K562 (cell line): ENCODE data around the gene IL12B. TPM values are rescaled to one million over a fixed set of nuclear protein-coding genes. Genes with fewer than 3 reads are reported as not detected.
"Not testable (repeated sequence)": the region's sequence is repeated elsewhere in the genome, so short reads cannot be mapped to it uniquely, and the experiment has no call there.

ENCODE experiments used
- ATAC-seq: fragments of 200-7000 bp; cut with Tn5 transposase; 3 replicates; pipeline ENCODE4 v1.9.1; 2020; ENCODE audit warnings: moderate library complexity
- BruUV-seq: library from RNA; stranded (reverse); fragments of 400-500 nt; replicated peaks from 2 replicates; lab custom pipeline; 2021; lab: Mats Ljungman, UMichigan
- CTCF ChIA-PET: fragments of 300-600 bp; formaldehyde crosslinking; extraction: SDS; loops from one replicate; lab custom pipeline; 2021; ENCODE audit warnings: low intra/inter-chr PET ratio; lab: Yijun Ruan, JAX
- POLR2A ChIA-PET: fragments of 300-600, 350-650 bp; sonication (Branson Sonifier 250); formaldehyde crosslinking; extraction: SDS; loops from one replicate; lab custom pipeline; 2021; ENCODE audit warnings: antibody characterized with exemption, inconsistent platforms; lab: Yijun Ruan, JAX
- DNase-seq, 4 experiments: peaks; one replicate each; pipeline versions ENCODE4 v3.0.0 to v3.0.0-alpha.2; 2011 to 2018; ENCODE audit warnings: low spot score in 3 of 4, mixed read lengths in 3 of 4; ENCODE audit errors: extremely low read depth in 1 of 4
- FAIRE-seq: peaks from 2 replicates; lab custom pipeline; 2011; peaks lifted over from hg19 to GRCh38; lab: Jason Lieb, UNC
- H2AFZ ChIP-seq: 2 replicates; pipeline ENCODE4 v1.6.0; 2011; ENCODE audit warnings: low read depth, low read length, control low read depth, inconsistent platforms
- H3K27ac ChIP-seq: fragments of 200-600 bp; 3 replicates; pipeline ENCODE4 v1.8.0; 2011; ENCODE audit warnings: low read depth, mild to moderate bottlenecking, control low read depth, inconsistent platforms, low read length, moderate library complexity, mixed read lengths; ENCODE audit errors: extremely low read depth
- H3K27me3 ChIP-seq, 2 experiments: fragments of 300-600 bp in 1 of 2; 2 replicates in 1 of 2; 3 replicates in 1 of 2; pipeline versions ENCODE4 v1.6.0 to v1.8.0; 2011; ENCODE audit warnings: inconsistent platforms in 2 of 2, low read length in 2 of 2, mild to moderate bottlenecking in 1 of 2, mixed read lengths in 1 of 2, moderate library complexity in 1 of 2; ENCODE audit not compliant: control insufficient read depth in 2 of 2, insufficient read depth in 2 of 2
- H3K36me3 ChIP-seq: fragments of 300-600 bp; 3 replicates; pipeline ENCODE4 v1.8.0; 2011; ENCODE audit warnings: mild to moderate bottlenecking, low read length, inconsistent platforms; ENCODE audit not compliant: control insufficient read depth, insufficient read depth
- H3K4me1 ChIP-seq, 2 experiments: fragments of 200-600 bp in 1 of 2; replicated peaks in 1 of 2; 2 replicates in 1 of 2; 3 replicates in 1 of 2; pipeline versions ENCODE4 v1.5.1 to v1.8.0; 2011; ENCODE audit warnings: inconsistent platforms in 2 of 2, low read length in 2 of 2, mild to moderate bottlenecking in 1 of 2, mixed read lengths in 1 of 2, moderate library complexity in 1 of 2; ENCODE audit not compliant: control insufficient read depth in 2 of 2, insufficient read depth in 2 of 2
- H3K4me2 ChIP-seq: 2 replicates; pipeline ENCODE4 v1.6.1; 2011; ENCODE audit warnings: low read length, control low read depth, inconsistent platforms, mixed read lengths; ENCODE audit not compliant: insufficient read depth
- H3K4me3 ChIP-seq: fragments of 200-600 bp; sonication (generic), shearing (Covaris generic); 2 replicates; pipeline ENCODE4 v1.5.1; 2016; ENCODE audit warnings: control low read depth, inconsistent platforms
- H3K79me2 ChIP-seq: fragments of 200-600 bp; 3 replicates; pipeline ENCODE4 v1.8.0; 2011; ENCODE audit warnings: low read length, inconsistent platforms; ENCODE audit not compliant: control insufficient read depth, insufficient read depth
- H3K9ac ChIP-seq, 2 experiments: 2 replicates each; pipeline versions ENCODE4 v1.6.0 to v1.6.1; 2011; ENCODE audit warnings: low read depth in 2 of 2, low read length in 2 of 2, control low read depth in 1 of 2, inconsistent platforms in 1 of 2, mild to moderate bottlenecking in 1 of 2, mixed read lengths in 1 of 2; ENCODE audit not compliant: insufficient read depth in 1 of 2
- H3K9me1 ChIP-seq: one replicate; pipeline ENCODE4 v1.6.0; 2011; ENCODE audit warnings: inconsistent platforms, mild to moderate bottlenecking, low read length, moderate library complexity; ENCODE audit not compliant: control insufficient read depth, insufficient read depth
- H3K9me3 ChIP-seq: replicated peaks from 2 replicates; pipeline ENCODE4 v1.5.1; 2011; ENCODE audit warnings: low read depth, low read length, inconsistent platforms; ENCODE audit not compliant: control insufficient read depth, insufficient read depth
- H4K20me1 ChIP-seq: replicated peaks from 2 replicates; pipeline ENCODE4 v1.6.1; 2011; ENCODE audit warnings: low read length, inconsistent platforms, mixed read lengths; ENCODE audit not compliant: control insufficient read depth, insufficient read depth
- CBX1 ChIP-seq: sonication (generic); IDR thresholded peaks from 2 replicates; pipeline ENCODE4 v1.6.1; 2016; ENCODE audit warnings: antibody characterized with exemption, low read depth, mild to moderate bottlenecking
- CBX3 ChIP-seq, 2 experiments: IDR thresholded peaks; 1 replicate in 1 of 2; 2 replicates in 1 of 2; pipeline ENCODE4 v1.6.1; 2012; ENCODE audit warnings: inconsistent platforms in 2 of 2, low read length in 2 of 2, borderline replicate concordance in 1 of 2, control low read depth in 1 of 2
- CBX5 ChIP-seq: IDR thresholded peaks from 2 replicates; pipeline ENCODE4 v1.6.1; 2014; ENCODE audit warnings: low read depth, borderline replicate concordance
- TRIM28 ChIP-seq: fragments of 450-650 bp; IDR thresholded peaks from 2 replicates; pipeline ENCODE4 v1.6.1; 2017
- ZFP36 ChIP-seq: fragments of 150-350 bp; IDR thresholded peaks from 2 replicates; pipeline ENCODE4 v1.6.1; 2018; ENCODE audit warnings: low read length, low read depth; ENCODE audit not compliant: partially characterized antibody
- ZNF280A ChIP-seq: fragments of 450-650 bp; IDR thresholded peaks from 2 replicates; pipeline ENCODE4 v1.6.1; 2018; ENCODE audit warnings: mild to moderate bottlenecking, low read depth; ENCODE audit not compliant: partially characterized antibody
- WGBS: fragments of 100-300 bp; shearing (Covaris generic); methylation state at CpG from one replicate; pipeline ENCODE4 v1.1.6; 2016; ENCODE audit warnings: low coverage, mixed read lengths; ENCODE audit not compliant: insufficient coverage; ENCODE audit errors: missing lambda C conversion rate; 5-methylcytosine and 5-hydroxymethylcytosine counted together
- in situ Hi-C: fragments of 300-500 bp; cut with MboI; formaldehyde crosslinking; loops from 4 replicates; pipeline ENCODE4 v1.15.0; 2018; ENCODE audit warnings: inconsistent platforms, mixed read lengths
- intact Hi-C: fragments of 100-400 bp; cut with micrococcal nuclease; formaldehyde crosslinking; loops from 2 replicates; pipeline ENCODE4 v1.14.2; 2022
- polyA plus RNA-seq, 8 experiments: library from polyadenylated mRNA; depleted of rRNA in 4 of 8; stranded (reverse) in 5 of 8; unstranded in 3 of 8; fragments of >200 nt; fragmentation: Nextera tagmentation in 2 of 8; fragmentation: Illumina TruSeq in 1 of 8; extraction: Ambion mirVana in 2 of 8; extraction: Trizol in 1 of 8; gene quantifications; 2 replicates each; pipeline versions ENCODE4 v1.2.1 to v1.2.3, GENCODE V29; 2011 to 2014; ENCODE audit warnings: inconsistent platforms in 1 of 8, missing spikeins in 1 of 8
- small RNA-seq: library from RNA; depleted of rRNA; stranded (forward); fragments of <200 nt; gene quantifications from one replicate; pipeline ENCODE3, GENCODE V24; 2014
- total RNA-seq, 7 experiments: library from RNA; depleted of rRNA in 6 of 7; stranded (reverse); fragments of >200 nt in 6 of 7; fragmentation: Illumina TruSeq in 2 of 7; extraction: Trizol in 2 of 7; gene quantifications; 2 replicates each; pipeline versions ENCODE4 v1.2.1 to v1.2.3, GENCODE V29; 2011 to 2021; ENCODE audit warnings: low replicate concordance in 1 of 7

IL12B gene
- total and polyA plus RNA-seq, 9 of the 15 experiments (the other 6 are each of a cell fraction or from before 2014, with no cell fraction given), result not detected

- 100% methylated on average over 2 of the region's 2 CpGs for WGBS
- H3K27ac ChIP-seq, ATAC-seq, H3K4me3 ChIP-seq, FAIRE-seq, H3K4me2 ChIP-seq, CTCF ChIA-PET, H3K27me3 ChIP-seq, in situ Hi-C loops, H3K4me1 ChIP-seq, DNase-seq, H3K9ac ChIP-seq, H3K9me3 ChIP-seq, H3K9me1 ChIP-seq, H2AFZ ChIP-seq, BruUV-seq, H4K20me1 ChIP-seq, intact Hi-C loops: not testable (repeated sequence)
- Histone ChIP-seq H3K79me2 (peaks cover 38% of the 10 kb centered on the region), H3K36me3 (peaks cover 38% of the 10 kb centered on the region)
- TF ChIP-seq CBX1, result 0 out of 2 replicates have a peak, but pooled peaks have one; percentile 39
- peak in 1 of 2 experiments; percentile 76; a peak in 1 of 3 replicates for TF ChIP-seq CBX3 (IDR thresholded peaks at IDR 0.05; ENCODE audit: borderline replicate concordance in 1 of 2, low read length in 2 of 2)
- TF ChIP-seq ZFP36, result peak; percentile 33
- TF ChIP-seq CBX5, result peak; percentile 71; the same call in 1 of the 2 replicates
- peak; percentile 54 for TF ChIP-seq ZNF280A
- 0 out of 2 replicates have a peak, but pooled peaks have one; percentile 31 for TF ChIP-seq TRIM28
- POLR2A ChIA-PET, result interaction anchor here (0.6 kb wide), 1 partner anchor 437 kb away, joined by 3 read pairs; no protein-coding TSS in a partner anchor
These were observed 63.5 kb downstream of the IL12B start for GRCh38 chr5:159266764-159267163.

Small RNAs within 50 kb of the gene (small RNA-seq; reads per million reads assigned to genes)
- gene RNU4ATAC2P, result not detected

Other genes starting within 250 kb of the IL12B start
- gene EBF1, start 230.6 kb downstream of the IL12B start, total RNA-seq (2014; rRNA removed), result 0.16 and 0.36 TPM in 2 replicates
- gene EBF1, start 230.6 kb downstream of the IL12B start, total RNA-seq (2014; rRNA removed; fragmentation: Illumina TruSeq; extraction: Trizol), result not detected in 2 replicates
- gene EBF1, start 230.6 kb downstream of the IL12B start, total RNA-seq (2015; rRNA removed; fragmentation: Illumina TruSeq; extraction: Trizol), result not detected in 2 replicates
- gene EBF1, start 230.6 kb downstream of the IL12B start, total RNA-seq (2021), result 0.07 and 0.24 TPM in 2 replicates
- gene EBF1, start 230.6 kb downstream of the IL12B start, polyA plus RNA-seq (2011; rRNA removed), result 0.07 TPM in 1 of 2 replicates, not detected in the other
- gene EBF1, start 230.6 kb downstream of the IL12B start, polyA plus RNA-seq (2014; fragmentation: Illumina TruSeq; extraction: Trizol), result 0.12 TPM in 1 of 2 replicates, not detected in the other
- gene EBF1, start 230.6 kb downstream of the IL12B start, polyA plus RNA-seq (2014; fragmentation: Nextera tagmentation; extraction: Ambion mirVana), result under 1 TPM in 1 of 2 experiments, not detected in 1; 0.13 TPM
- 0.42 TPM in 1 of 2 replicates, not detected in the other for gene EBF1, start 230.6 kb downstream of the IL12B start, polyA plus RNA-seq (2014; rRNA removed)
- gene RNF145, start 120.9 kb downstream of the IL12B start, total RNA-seq (2014; rRNA removed), result 20.3 and 24.3 TPM in 2 replicates
- gene RNF145, start 120.9 kb downstream of the IL12B start, total RNA-seq (2014; rRNA removed; fragmentation: Illumina TruSeq; extraction: Trizol), result 21.8 and 29.5 TPM in 2 replicates
- gene RNF145, start 120.9 kb downstream of the IL12B start, total RNA-seq (2015; rRNA removed; fragmentation: Illumina TruSeq; extraction: Trizol), result 23.8 and 25.4 TPM in 2 replicates
- gene RNF145, start 120.9 kb downstream of the IL12B start, total RNA-seq (2021), result 35.4 and 39.5 TPM in 2 replicates
- 26.2 and 40.7 TPM in 2 replicates for gene RNF145, start 120.9 kb downstream of the IL12B start, polyA plus RNA-seq (2011; rRNA removed)
- 35.4 and 38.1 TPM in 2 replicates for gene RNF145, start 120.9 kb downstream of the IL12B start, polyA plus RNA-seq (2014; fragmentation: Illumina TruSeq; extraction: Trizol)
- gene RNF145, start 120.9 kb downstream of the IL12B start, polyA plus RNA-seq (2014; fragmentation: Nextera tagmentation; extraction: Ambion mirVana), result 10 to 100 TPM; 13.6 to 18.8 TPM
- gene RNF145, start 120.9 kb downstream of the IL12B start, polyA plus RNA-seq (2014; rRNA removed), result 30.4 and 30.5 TPM in 2 replicates
- gene UBLCP1, start 67.2 kb downstream of the IL12B start, total RNA-seq (2014; rRNA removed), result 18.8 and 19.3 TPM in 2 replicates
- 35.1 and 41.7 TPM in 2 replicates for gene UBLCP1, start 67.2 kb downstream of the IL12B start, total RNA-seq (2014; rRNA removed; fragmentation: Illumina TruSeq; extraction: Trizol)
- gene UBLCP1, start 67.2 kb downstream of the IL12B start, total RNA-seq (2015; rRNA removed; fragmentation: Illumina TruSeq; extraction: Trizol), result 33.4 and 36.9 TPM in 2 replicates
- 21.6 and 22.1 TPM in 2 replicates for gene UBLCP1, start 67.2 kb downstream of the IL12B start, total RNA-seq (2021)
- 18.5 and 28.5 TPM in 2 replicates for gene UBLCP1, start 67.2 kb downstream of the IL12B start, polyA plus RNA-seq (2011; rRNA removed)
- gene UBLCP1, start 67.2 kb downstream of the IL12B start, polyA plus RNA-seq (2014; fragmentation: Illumina TruSeq; extraction: Trizol), result 33.2 and 39.8 TPM in 2 replicates
- 10 to 100 TPM; 22.0 to 30.2 TPM for gene UBLCP1, start 67.2 kb downstream of the IL12B start, polyA plus RNA-seq (2014; fragmentation: Nextera tagmentation; extraction: Ambion mirVana)
- 29.8 and 32.1 TPM in 2 replicates for gene UBLCP1, start 67.2 kb downstream of the IL12B start, polyA plus RNA-seq (2014; rRNA removed)